IPS-NIHi11 (cell line): ENCODE measurements around the gene CLDN22.

Experiments used
- DNase-seq: peaks from one replicate; pipeline ENCODE4 v3.0.0; 2012; ENCODE audit warnings: mixed read lengths, low spot score

Gene CLDN22

DNA sequence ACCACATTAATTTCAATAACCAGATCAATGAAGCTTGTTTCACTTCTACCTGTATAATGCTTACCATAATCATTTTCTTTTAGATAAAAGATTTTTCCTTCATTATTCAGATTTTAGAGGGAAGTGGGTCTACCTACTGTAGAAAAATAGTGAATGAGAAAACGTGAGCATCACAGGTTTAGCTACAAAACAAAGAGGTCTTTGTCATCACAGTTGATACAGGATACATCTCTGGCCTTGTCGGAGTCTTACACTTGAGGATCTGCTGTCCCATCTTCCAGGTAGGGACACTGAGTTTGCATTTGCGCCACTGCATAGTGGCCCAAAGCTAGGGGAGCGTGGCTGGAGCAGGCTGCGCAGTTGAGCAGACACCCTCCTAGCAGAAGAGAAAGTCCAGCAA, 1.4 kb upstream of the CLDN22 start:
- DNase-seq: no peak

DNA sequence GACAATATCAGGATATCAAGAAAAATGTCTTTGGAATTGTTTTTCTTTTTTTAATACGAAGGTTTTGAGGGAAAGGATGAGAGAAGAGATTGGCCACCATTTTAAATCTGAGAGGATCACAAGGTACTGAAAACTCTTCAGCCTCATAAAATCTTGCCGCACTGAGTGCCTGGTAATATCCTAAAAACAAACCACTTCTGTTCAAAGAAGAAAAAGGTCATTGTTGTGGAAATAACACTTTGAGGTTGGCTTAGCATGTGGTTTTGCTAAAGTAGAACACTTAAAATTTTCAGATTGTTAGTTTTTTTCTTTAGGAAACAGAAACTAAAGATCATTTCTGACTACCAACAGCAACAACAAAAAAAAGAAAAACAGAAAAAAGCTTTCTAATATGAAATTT, 1.0 kb upstream of the CLDN22 start:
- no peak for DNase-seq

DNA sequence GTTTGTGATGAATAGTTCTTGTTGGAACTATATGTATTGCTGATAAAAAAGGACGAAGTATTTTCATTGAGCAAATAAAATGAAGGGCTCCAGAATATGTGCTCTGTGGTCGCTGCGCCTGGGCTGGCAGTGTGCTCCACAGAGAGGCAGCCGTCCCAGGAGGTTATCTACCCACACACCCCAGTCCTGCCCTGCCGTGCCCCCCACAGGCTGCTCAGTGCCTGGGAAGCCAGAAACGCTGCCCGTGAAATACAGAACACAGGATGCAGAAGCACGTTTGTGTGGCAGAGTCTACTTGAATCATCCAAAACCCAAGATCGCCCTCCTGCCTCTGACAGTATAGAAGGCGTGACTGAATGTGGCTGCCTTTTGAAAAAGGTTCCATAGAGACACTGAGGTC, 1.4 kb downstream of the CLDN22 start:
- no peak for DNase-seq

DNA sequence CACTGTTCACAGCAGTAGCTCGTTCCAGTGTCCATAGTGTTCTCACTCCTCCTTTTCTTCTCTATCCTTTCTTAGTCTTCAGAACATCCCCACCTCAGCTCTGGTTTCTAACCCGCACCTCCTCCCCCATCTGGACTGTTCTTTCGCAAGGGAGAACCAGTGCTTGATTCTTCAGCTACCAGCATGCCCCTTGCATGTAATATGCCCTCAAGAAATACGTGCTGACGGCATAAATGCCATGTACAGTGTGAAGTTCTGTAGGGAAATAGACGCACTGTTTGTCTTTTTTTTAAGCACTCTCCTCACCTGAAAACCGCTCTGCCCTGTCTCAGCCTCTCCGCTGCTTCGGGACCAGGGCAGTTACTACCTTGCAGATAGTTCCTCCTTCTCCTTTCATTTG, 5.3 kb downstream of the CLDN22 start:
- no peak for DNase-seq

DNA sequence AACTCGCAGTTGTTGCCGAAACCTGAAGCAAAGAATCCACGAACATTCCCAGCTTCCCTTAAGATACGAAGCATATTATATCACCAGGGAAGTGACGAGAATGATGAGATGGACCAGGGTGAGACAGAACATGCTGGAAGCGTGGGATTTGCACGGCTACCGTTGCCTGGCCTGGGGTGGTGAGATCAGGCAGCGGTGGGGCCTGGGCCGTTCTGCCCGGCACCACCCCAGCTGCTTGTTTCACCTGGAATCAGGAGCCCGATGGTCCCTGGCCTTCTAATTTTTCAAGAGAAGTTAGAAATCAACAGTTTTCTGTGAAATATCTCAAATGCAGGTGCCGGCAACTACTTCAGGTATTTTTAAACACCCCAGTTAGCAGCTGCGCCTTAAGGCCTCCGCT, 5.7 kb downstream of the CLDN22 start:
- no peak for DNase-seq

DNA sequence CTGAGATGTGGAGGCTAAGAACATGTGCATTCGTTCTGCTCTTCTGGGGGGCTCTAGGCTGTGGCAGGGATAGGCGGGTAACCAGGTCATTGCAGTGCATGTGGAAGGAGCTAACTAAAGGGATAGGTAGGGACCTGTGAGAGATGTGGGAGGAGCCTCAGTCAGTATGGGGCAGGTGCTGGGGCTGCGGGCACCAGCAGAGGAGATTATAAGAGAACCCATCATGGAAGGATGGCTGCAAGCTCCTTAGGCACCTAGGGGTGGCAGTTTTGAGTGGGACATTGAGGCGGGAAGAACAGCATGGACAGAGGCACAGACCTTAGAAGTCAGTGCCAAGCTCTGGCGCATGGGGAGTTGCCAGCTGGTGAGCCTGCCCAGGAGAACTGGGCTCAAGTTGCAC, 7.2 kb downstream of the CLDN22 start:
- DNase-seq: no peak

DNA sequence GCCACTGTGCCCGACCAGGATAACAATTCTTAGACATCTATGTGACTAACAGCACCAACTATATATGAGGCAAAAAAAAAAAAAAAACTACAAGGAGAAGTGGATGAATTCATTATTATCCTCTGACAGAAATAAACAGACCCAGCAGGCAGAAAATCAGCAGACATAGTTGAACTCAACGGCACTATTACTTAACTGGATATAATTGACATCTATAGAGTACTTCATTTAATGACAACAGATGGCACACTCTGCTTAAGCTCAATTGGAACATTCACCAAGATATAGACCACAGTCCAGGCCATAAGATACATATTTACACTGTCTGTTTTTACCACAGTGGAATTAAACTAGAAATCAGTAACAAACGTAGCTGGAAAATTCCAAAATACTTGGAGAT, 13.3 kb downstream of the CLDN22 start:
- no peak for DNase-seq

DNA sequence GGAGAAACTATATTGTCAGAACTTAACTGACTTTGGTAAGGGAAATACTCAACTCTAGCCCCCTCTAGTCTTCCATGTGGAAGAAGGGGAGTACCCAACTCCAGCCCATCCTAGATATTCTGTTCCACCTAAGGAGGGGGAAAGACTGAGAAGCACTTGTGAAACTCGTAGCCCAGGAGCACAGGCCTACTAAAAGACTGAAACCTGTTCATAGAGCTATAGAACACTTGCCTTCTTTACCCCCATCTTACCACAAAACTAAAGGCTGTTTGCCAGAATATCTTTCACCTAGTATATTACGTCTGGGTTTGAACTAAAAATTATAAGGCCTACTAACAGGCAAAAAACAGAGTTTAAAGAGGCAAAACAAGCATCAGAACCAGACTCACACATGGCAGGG, 15.5 kb downstream of the CLDN22 start:
- no peak for DNase-seq

DNA sequence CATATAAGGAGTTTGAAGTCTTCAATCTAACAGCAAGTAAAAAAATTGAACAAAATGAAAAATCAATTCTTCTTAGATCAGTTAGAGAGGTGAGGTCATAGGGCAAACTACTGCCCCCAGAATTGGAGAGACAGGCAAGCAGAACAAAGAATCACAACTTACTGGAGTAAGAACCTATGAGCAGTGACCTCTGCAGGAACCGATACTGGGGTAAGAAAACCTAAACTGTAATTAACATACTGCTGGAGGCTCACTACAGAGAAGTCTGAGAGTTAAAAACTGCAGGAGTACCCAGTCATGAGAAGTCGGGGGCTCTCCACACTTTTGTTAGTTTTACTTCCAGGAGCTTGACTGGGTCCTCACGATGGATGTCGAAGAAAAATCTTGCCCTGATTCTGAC, 16.0 kb downstream of the CLDN22 start:
- DNase-seq: no peak

DNA sequence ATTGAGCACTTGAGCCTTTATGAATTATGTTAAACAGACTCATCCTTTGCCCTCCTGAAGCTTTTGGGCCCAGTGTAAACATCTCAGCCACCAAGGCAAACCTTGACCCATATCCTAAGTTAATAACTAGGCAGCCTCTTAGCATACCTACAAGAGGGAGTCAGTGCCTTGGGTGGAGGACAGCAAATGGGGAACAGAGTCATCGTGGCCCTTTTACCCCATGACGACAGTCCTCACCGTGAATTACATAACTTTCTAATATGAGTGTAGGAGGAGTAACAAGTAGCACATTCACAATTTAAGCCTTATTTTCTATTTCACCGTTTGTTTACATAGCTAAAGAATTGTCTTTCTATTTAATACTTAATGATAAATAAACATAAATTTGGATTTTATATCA, 16.8 kb downstream of the CLDN22 start:
- no peak for DNase-seq

DNA sequence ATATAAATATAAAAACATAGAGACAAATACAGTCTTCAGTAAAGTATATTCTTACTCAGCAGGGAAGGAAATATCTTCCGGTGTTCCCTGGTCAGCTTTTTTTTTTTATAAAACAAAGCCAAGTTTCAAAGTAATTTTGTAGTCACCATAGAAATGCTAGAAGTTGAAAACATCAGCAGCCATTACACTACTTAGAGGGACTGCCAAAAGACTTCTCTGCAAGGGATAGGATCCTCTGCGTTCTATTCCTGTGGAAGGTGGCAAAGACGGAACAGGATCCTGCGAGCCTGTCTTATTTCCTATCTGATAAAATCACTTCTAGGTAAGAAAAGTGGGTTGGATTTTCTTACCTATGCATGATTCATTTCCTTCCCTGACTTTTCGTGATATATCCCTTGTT, 19.4 kb downstream of the CLDN22 start:
- no peak for DNase-seq

DNA sequence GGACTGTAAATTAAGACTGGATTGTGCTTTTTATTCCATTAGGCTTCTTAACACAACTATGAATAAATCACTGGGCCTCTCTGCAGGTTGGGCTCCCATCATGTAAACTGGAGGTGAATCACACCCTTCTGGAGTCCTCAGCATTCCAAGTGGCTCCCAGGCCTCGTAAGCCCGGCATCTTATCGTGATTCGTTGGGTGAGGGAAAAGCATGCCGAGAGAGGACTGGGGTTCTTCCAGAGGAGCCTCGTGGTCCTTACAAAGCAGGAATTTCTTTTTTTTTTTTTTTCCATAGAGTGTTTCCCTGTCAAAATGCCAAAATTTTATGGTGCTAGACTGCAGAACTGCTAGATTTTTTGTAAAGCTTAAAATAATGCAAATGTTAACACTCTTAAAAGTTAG, 20.0 kb downstream of the CLDN22 start:
- DNase-seq: no peak

DNA sequence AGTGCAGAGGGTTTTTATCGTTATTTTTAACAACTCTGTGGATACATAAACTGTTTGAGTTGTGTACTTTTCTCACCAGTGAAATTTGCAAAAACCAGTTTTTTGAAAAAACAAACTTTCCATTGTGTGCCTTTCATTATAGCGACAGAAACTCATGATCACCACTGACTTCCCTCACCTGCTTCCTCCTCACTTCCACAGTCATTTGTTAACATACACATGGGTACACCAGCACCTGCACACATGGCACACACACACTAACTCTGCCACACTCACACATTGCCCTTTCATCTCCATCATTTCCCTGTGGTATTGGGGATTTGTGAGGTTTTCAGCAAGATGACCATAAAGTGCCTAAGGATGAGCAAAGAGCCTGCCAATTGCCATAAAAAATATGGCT, 20.6 kb downstream of the CLDN22 start:
- no peak for DNase-seq

DNA sequence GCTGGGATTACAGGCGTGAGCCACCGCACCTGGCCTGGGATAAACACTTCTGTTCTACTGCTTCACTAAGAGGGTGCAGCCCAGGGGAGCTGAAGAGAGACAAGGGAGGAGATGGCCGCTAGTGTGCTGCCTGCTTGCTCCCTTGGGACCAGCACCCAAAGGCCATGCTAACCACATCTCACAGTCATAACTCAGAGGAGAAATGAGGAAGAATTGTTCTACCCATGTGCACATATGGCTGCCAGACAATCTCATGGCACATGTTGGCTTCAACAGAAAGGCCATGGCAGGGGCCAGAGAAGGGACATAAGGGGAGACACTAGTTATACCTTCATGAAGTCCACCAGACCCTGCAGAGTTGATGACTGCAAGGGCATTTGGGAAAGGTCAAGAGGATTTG, 22.4 kb downstream of the CLDN22 start:
- no peak for DNase-seq

DNA sequence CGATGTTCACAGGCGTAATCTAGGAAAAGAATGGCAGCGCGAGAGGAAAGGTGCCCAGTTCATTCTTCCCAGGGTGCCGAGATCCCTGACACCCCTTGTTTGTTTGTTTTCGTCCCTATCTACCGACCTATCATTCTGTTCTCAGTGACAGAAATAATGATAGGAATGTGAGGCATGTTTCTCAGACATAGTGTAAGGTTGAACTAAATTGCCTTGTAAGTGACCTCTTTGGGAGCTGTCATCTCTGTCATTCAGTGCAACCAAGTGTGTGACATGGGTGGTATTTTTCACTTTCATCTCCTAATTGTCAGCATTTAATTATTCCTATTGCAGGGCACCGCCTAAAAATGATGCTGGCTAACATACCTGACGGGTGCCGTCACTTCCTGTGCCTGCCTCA, 24.4 kb downstream of the CLDN22 start:
- DNase-seq: no peak

DNA sequence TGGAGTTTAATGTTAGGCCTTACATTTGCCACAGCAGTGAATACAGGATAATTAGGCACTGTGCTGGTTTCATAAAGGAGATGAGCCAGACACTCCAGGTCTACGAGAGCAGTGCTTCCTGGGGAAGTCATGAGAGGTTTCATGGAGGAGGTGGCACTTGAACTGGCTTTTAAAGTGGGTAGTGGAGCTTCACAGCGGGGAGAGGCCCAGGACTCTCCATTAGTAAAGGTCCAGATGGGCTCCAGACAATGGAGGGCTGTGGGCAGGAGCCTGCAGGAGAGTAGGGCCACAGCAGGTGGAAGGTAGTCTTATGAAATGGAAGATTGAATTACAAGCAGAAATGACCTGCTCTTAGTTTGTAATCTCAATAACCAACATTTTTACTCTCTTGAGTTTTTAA, 29.0 kb downstream of the CLDN22 start:
- no peak for DNase-seq

DNA sequence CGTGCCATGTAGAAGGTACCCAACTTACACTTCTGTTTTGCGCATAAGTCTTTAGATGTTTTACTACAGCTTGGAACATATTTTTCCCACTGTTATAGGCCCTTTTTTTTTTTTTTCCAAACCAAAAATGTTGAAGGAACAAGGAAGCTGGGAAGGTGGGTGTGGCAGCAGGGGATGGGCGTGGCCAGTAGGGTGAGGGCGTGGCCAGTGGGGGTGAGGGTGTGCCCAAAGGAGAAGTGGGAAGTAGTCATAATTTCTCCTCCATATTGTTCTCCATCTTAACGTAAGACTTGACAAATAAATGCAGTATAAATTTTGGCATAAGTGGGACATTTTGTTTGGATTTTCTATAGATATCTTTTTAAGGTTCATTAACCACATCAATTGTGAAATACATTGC, 30.4 kb downstream of the CLDN22 start:
- peak; percentile 55 for DNase-seq

DNA sequence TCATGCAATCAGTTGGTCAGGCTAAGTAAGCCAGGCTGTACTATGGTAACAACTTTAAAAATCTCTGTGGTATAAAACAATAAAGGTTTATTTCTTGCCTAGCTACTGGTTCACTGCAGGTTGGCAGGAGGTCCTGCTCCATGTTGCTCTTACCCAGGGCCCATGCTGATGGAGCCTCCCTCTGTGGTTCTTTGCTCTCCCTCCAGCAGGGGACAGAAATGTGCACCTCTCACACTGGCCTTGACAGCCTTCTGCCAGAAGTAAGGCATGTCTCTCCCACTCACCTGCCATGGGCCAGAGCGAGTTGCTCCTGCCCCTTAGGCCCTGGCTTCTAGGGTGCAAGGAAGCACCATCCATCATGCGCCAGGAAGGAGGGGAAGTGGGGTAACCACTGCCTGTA, 31.1 kb downstream of the CLDN22 start:
- no peak for DNase-seq

DNA sequence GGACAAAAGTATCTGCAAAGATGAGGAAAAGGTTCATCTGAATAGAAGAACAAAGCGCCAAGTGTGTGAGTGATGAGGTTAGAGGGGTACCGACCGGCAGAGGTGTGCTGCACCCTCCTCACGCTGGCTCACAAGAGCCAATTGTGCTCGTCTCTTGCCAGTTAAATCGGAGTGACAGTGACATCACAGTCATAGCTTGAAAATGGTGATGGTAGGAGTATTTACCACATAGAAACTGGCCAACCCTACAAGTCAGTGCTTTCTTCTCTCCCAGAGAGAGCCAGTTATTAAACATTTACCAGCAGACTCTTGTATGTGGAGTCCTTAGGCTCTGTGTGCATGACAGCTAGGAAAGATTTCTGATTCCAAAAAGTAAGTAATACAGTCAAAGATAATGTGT, 32.4 kb downstream of the CLDN22 start:
- DNase-seq: no peak

DNA sequence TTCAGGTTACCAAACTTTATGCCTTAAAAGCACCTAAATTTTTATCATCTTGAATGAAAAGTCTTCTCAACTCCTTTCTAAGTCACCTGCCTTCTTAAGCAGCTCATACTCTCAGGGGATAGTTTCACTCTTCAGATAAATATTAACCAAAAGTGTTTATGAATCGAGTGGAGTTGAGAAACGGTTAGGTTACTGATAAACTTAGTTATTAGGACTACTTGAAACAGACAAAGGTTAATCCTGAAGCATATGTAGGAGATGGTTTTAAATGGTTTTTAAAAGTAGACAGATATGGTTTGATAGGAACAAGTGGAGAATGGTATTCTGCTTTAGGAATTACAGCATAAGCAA, 32.8 kb downstream of the CLDN22 start:
- DNase-seq: no peak

DNA sequence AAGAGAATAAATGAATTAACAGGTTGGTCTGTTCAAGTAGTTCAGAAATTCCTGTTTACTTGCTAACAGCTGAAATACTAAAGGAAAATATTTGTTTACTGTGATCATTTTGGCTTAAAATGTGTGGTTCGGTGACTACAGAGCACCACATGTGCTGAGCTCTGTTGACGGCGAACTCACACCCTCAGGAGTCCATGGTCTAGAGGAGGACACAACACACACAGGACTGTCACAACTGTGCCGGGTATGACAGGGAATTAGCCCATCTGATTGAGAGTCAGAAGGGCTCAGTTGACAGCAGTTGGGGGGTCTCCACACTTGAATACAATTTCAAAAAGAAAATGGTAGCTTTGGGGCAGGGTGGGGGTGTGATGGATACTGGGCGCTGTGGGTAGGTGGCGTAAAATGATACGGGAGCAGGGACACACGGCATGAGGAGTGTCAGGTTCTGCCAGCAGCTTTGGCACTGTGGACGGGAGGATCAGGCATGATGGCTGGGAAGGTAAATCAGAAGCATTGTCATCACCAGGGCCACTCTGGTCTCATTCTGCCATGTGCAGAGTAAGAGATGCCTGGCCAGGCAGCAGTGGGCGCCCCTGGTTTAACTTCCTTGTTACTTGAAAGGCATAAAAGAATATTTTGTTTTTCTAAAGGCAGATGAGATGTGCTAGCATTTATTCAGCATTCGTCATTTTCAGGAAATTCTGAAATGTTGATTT, 33.3 kb downstream of the CLDN22 start:
- no peak for DNase-seq

DNA sequence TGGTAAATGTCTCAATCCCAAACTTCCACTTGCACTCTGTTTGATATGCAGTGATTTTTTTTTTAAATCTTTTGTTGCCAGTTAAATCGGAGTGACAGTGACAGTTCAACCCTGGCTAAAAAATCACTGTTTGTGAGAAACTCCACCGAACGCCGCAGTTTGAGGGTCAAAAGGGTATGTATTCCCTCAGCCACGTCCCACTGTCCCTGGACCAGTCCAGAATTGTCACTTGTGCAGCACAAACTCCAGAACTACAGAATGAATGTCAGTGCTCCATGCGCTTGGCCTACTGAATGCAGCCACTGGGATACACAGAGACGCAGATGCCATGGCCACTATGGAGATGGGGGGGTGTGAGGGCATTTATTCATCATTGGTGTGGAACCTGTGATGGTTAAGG, 34.2 kb downstream of the CLDN22 start:
- no peak for DNase-seq

DNA sequence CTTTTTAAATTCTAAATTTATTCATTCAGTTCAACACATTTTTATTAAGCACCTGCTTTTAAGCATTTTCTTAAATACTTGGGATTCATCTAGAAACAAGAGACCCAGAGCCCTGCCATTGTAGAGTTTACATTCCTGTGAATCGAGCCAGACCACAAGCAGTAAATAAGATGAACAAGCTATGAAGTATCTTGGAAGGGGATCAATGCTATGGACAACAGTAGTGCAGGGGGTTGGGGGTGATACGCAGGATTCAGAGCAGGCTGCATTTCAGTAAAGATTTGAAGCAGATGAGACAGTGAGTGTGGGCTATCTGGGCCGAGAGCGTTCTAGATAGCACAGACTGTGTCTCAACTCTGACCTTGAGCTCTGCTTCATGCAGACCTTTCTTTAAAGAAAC, 35.1 kb downstream of the CLDN22 start:
- DNase-seq: no peak

DNA sequence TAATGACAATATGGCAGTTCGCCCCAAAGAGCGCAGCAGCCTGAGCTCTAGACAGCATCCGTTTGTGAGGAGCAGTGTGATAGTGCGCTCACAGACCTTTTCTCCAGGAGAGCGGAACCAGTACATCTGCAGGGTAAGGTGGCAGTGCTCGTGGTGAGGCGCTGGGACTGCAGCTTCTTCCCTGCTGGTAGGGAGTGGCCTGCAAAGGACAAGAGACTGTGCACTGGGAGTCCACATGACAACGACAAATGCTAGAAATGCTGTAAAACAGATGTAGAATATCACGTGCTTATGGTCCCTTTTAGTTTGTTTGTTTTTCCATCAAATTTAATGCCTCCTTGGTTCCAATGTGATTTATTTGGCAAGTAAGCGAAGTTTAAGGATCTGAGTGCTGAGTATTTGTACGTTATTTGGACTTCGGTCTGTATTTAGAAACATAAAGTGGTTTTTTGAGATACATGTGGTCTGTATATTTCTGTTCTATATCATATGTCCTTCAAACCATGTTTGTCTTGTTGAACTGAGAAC, 35.8 kb downstream of the CLDN22 start:
- no peak for DNase-seq

DNA sequence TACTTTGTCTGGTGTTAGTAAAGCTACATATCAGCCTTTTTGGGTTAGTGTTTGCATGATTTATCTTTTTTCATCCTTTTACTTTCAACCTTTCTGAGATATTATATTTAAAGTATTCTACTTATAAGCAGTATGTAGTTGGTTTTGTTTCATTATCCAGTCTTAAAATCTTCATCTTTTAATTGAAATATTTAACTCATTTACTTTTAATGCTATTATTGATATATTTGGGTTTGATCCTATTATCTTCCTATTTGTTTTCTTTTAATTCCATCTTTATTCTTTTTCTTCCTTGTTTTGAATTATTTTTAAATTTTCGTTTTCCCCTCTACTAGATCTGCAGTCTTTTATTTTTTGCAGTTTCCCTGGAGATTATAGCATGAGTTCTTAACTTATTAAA, 44.0 kb downstream of the CLDN22 start:
- DNase-seq: no peak
